GM12878 (cell line): ENCODE data around the gene SPRN. TPM values are rescaled to one million over a fixed set of nuclear protein-coding genes. Genes with fewer than 3 reads are reported as not detected.

Source experiments
- ATAC-seq: fragments of 200-7000 bp; cut with Tn5 transposase; 3 replicates; pipeline ENCODE4 v1.9.1; 2020; ENCODE audit warnings: mild to moderate bottlenecking, moderate library complexity
- BruUV-seq: library from RNA; stranded (reverse); fragments of 400-500 nt; replicated peaks from 2 replicates; lab custom pipeline; 2021; lab: Mats Ljungman, UMichigan
- CTCF ChIA-PET: fragments of 300-600 bp; sonication (Branson Sonifier 250); formaldehyde crosslinking; extraction: SDS; loops from one replicate; lab custom pipeline; 2021; ENCODE audit warnings: inconsistent platforms; lab: Yijun Ruan, JAX
- POLR2A ChIA-PET: fragments of 350-600 bp; formaldehyde crosslinking; extraction: SDS; loops from one replicate; lab custom pipeline; 2021; ENCODE audit warnings: inconsistent platforms; lab: Charles Lee
- RAD21 ChIA-PET: fragments of 300-600 bp; sonication (Branson Sonifier 250); formaldehyde crosslinking; loops from one replicate; lab custom pipeline; 2023; ENCODE audit warnings: antibody characterized with exemption; ENCODE audit not compliant: unreplicated experiment; lab: Charles Lee
- SMC1A ChIA-PET: fragments of 300-600 bp; sonication (Branson Sonifier 250); formaldehyde crosslinking; loops from one replicate; lab custom pipeline; 2023; ENCODE audit not compliant: unreplicated experiment, uncharacterized antibody; lab: Charles Lee
- DNase-seq: peaks from one replicate; pipeline ENCODE4 v3.0.0-alpha.2; 2011; ENCODE audit warnings: low read depth, low spot score
- FAIRE-seq: peaks from 3 replicates; lab custom pipeline; 2011; peaks lifted over from hg19 to GRCh38; lab: Jason Lieb, UNC
- H2AFZ ChIP-seq: 2 replicates; pipeline ENCODE4 v1.6.0; 2011; ENCODE audit warnings: low read depth, low read length, control low read depth; ENCODE audit not compliant: control insufficient read depth
- H3K27ac ChIP-seq: 2 replicates; pipeline ENCODE4 v1.5.1; 2011; ENCODE audit warnings: control low read depth; ENCODE audit not compliant: control insufficient read depth, insufficient read depth
- H3K27me3 ChIP-seq, 2 experiments: replicated peaks in 1 of 2; 2 replicates each; pipeline versions ENCODE4 v1.6.0 to v1.6.1; 2011; ENCODE audit warnings: low read length in 1 of 2; ENCODE audit not compliant: control insufficient read depth in 2 of 2, insufficient read depth in 2 of 2
- H3K36me3 ChIP-seq, 2 experiments: 2 replicates each; pipeline ENCODE4 v1.5.1; 2011; ENCODE audit warnings: low read length in 1 of 2; ENCODE audit not compliant: control insufficient read depth in 2 of 2, insufficient read depth in 2 of 2
- H3K4me1 ChIP-seq: 2 replicates; pipeline ENCODE4 v1.6.1; 2011; ENCODE audit warnings: mild to moderate bottlenecking, low read length, moderate library complexity, mixed read lengths; ENCODE audit not compliant: control insufficient read depth, insufficient read depth
- H3K4me2 ChIP-seq: 2 replicates; pipeline ENCODE4 v1.6.0; 2011; ENCODE audit warnings: control low read depth; ENCODE audit not compliant: control insufficient read depth, insufficient read depth
- H3K4me3 ChIP-seq: fragments of 200-600 bp; sonication (generic); 2 replicates; pipeline ENCODE4 v1.5.1; 2016
- H3K79me2 ChIP-seq: 2 replicates; pipeline ENCODE4 v1.6.0; 2011; ENCODE audit warnings: low read length; ENCODE audit not compliant: control insufficient read depth, insufficient read depth
- H3K9ac ChIP-seq: 2 replicates; pipeline ENCODE4 v1.8.0; 2011; ENCODE audit warnings: low read length, control low read depth, mixed read lengths; ENCODE audit not compliant: control insufficient read depth, insufficient read depth
- H3K9me3 ChIP-seq: replicated peaks from 3 replicates; pipeline ENCODE4 v1.5.1; 2011; ENCODE audit warnings: mild to moderate bottlenecking, low read length; ENCODE audit not compliant: control insufficient read depth, insufficient read depth
- H4K20me1 ChIP-seq: 2 replicates; pipeline ENCODE4 v1.6.0; 2011; ENCODE audit not compliant: control insufficient read depth, insufficient read depth
- BHLHE40 ChIP-seq, 2 experiments: fragments of 450-650 bp in 1 of 2; IDR thresholded peaks; 2 replicates each; pipeline ENCODE4 v1.6.1; 2011 to 2017; ENCODE audit warnings: low read depth in 2 of 2, borderline replicate concordance in 1 of 2, improper control_type of control experiment in 1 of 2, low read length in 1 of 2, mild to moderate bottlenecking in 1 of 2
- CREM ChIP-seq: IDR thresholded peaks from 2 replicates; pipeline ENCODE4 v1.6.1; 2014; ENCODE audit warnings: antibody characterized with exemption, low read depth
- HDAC2 ChIP-seq: fragments of 200-600 bp; sonication (generic); IDR thresholded peaks from 2 replicates; pipeline ENCODE4 v1.6.1; 2017
- MYB ChIP-seq: fragments of 150-350 bp; IDR thresholded peaks from 2 replicates; pipeline ENCODE4 v1.6.1; 2014; ENCODE audit warnings: mild to moderate bottlenecking, low read depth, low read length, borderline replicate concordance
- NFXL1 ChIP-seq: fragments of 450-650 bp; IDR thresholded peaks from 2 replicates; pipeline ENCODE4 v1.6.1; 2017; ENCODE audit warnings: antibody characterized with exemption, mild to moderate bottlenecking, borderline replicate concordance
- RAD21 ChIP-seq: IDR thresholded peaks from 2 replicates; pipeline ENCODE4 v1.6.1; 2011; ENCODE audit warnings: mild to moderate bottlenecking, low read depth, low read length, moderate library complexity; ENCODE audit not compliant: insufficient read depth
- RFX5 ChIP-seq: IDR thresholded peaks from 2 replicates; pipeline ENCODE4 v1.6.1; 2011; ENCODE audit warnings: low read depth, low read length, improper control_type of control experiment
- RUNX3 ChIP-seq: IDR thresholded peaks from 2 replicates; pipeline ENCODE4 v1.6.1; 2012; ENCODE audit warnings: low read length, inconsistent platforms
- SMAD5 ChIP-seq: IDR thresholded peaks from 2 replicates; pipeline ENCODE4 v1.6.1; 2016; ENCODE audit warnings: antibody characterized with exemption, low read depth
- ZNF274 ChIP-seq: IDR thresholded peaks from one replicate; pipeline ENCODE4 v1.8.0; 2011; ENCODE audit not compliant: insufficient read length, insufficient read depth
- WGBS: methylation state at CpG from one replicate; pipeline ENCODE4 v1.1.6; 2016; ENCODE audit warnings: low lambda C conversion rate; ENCODE audit not compliant: insufficient replicate concordance, insufficient coverage; ENCODE audit errors: missing lambda C conversion rate; 5-methylcytosine and 5-hydroxymethylcytosine counted together
- in situ Hi-C: fragments of 300-500 bp; cut with MboI; formaldehyde crosslinking; loops from 9 replicates; pipeline ENCODE4 v1.14.3; 2018; ENCODE audit warnings: mixed read lengths
- intact Hi-C: fragments of 100-400 bp; cut with micrococcal nuclease; formaldehyde crosslinking; loops from one replicate; pipeline ENCODE4 v1.14.2; 2022; ENCODE audit not compliant: unreplicated experiment
- polyA plus RNA-seq, 11 experiments: library from polyadenylated mRNA; depleted of rRNA in 4 of 11; unstranded in 6 of 11; stranded (reverse) in 5 of 11; fragments of >200 nt; fragmentation: Nextera tagmentation in 4 of 11; fragmentation: Illumina TruSeq in 1 of 11; extraction: Ambion mirVana in 4 of 11; extraction: Trizol in 1 of 11; gene quantifications; 1 replicate in 1 of 11; 2 replicates in 10 of 11; pipeline versions ENCODE4 v1.2.1 to v1.2.3, GENCODE V29; 2011 to 2016; ENCODE audit warnings: inconsistent platforms in 2 of 11, missing spikeins in 2 of 11, low read depth in 1 of 11
- total RNA-seq, 4 experiments: library from RNA; depleted of rRNA in 3 of 4; stranded (reverse); fragments of >200 nt in 3 of 4; fragmentation: Illumina TruSeq in 1 of 4; extraction: Trizol in 1 of 4; gene quantifications; 2 replicates each; pipeline versions ENCODE4 v1.2.1 to v1.2.3, GENCODE V29; 2013 to 2021
- TF ChIP-seq, protein P1 (sequence below): IDR thresholded peaks from 2 replicates; pipeline ENCODE4 v1.6.1; 2012; ENCODE audit warnings: low read depth, low read length, improper control_type of control experiment
- TF ChIP-seq, protein P2 (sequence below), 3 experiments: IDR thresholded peaks in 2 of 3; conservative IDR thresholded peaks in 1 of 3; 2 replicates each; pipeline ENCODE4 v1.5.1; 2011; ENCODE audit warnings: low read depth in 3 of 3, low read length in 3 of 3, mild to moderate bottlenecking in 3 of 3, control low read depth in 2 of 3, moderate library complexity in 2 of 3, inconsistent platforms in 1 of 3, mixed read lengths in 1 of 3; ENCODE audit not compliant: control insufficient read depth in 2 of 3, insufficient read depth in 1 of 3; ENCODE audit errors: extremely low read depth in 1 of 3
- TF ChIP-seq, protein P3 (sequence below): fragments of 450-650 bp; IDR thresholded peaks from 2 replicates; pipeline ENCODE4 v1.6.1; 2016; ENCODE audit warnings: mild to moderate bottlenecking

The SPRN gene
- total and polyA plus RNA-seq, 10 of the 15 experiments (the other 5 are each of a cell fraction or from before 2014, with no cell fraction given): 0.03 to 0.96 (median 0.46) TPM; not detected in 6

DNA sequence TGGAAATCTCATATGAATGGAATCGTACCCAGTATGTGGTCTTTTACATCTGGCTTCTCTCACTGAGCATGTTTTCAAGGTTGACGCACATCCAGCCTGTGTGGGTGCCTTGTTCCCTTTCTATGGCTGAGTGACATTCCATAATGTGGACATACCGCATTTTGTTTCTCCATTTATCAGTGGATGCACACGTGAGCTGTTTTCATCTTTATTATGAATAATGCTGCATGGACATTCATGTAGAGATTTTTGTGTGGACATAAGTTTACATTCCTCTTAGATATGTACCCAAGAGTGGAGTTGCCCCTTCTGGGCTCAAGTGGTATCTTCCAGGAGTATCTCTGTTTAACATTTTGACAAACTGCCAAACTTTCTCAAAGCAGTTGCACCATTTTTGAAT is 28.0 kb upstream of the SPRN start:
- Histone ChIP-seq H3K79me2 (no peaks in the 10 kb centered on the region), H3K4me3 (no peak overlapping the region), H3K9ac (no peak overlapping the region), H3K4me1 (no peaks in the 10 kb centered on the region), H3K36me3 (no peaks in the 10 kb centered on the region)
- POLR2A ChIA-PET: no interaction called here
- 36% methylated on average over 4 of the region's 4 CpGs for WGBS
- no peak for FAIRE-seq
- no peak for ATAC-seq
- intact Hi-C loops: no loop called here
- no peak for TF ChIP-seq RFX5
- TF ChIP-seq, all 136 proteins: peak for 0
- Histone ChIP-seq H2AFZ (no peak overlapping the region), H4K20me1 (no peaks in the 10 kb centered on the region), H3K4me2 (no peak overlapping the region), H3K27ac (no peak overlapping the region), H3K27me3 (no peaks in the 10 kb centered on the region), H3K9me3 (peaks cover 2% of the 10 kb centered on the region; the same call in 2 of the 3 replicates)
- SMC1A ChIA-PET: no interaction called here
- RAD21 ChIA-PET: no interaction called here
- CTCF ChIA-PET: interaction anchor here (2.2 kb wide), 1 partner anchor 14 kb away, joined by 10 read pairs; no protein-coding TSS in a partner anchor
- DNase-seq: no peak
- no TSS peak for BruUV-seq
- in situ Hi-C loops: no loop called here

DNA sequence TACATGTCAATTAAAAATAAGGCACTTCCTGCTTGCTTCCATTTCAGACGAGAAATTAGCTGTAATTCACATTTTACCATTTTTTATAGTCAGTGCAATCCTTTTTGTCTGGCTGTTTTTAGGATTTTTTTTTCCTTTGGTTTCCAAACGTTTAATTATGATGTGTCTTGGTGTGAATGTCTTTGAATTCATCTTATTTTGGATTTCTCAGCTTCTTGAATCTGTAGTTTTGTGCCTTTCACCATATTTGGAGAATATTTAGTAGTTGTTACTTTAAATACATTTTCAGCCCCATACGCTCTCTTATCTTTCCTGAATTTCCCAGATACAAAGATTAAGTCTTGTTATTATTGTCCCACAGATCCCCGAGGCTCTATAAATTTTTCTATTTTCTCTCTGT is 26.9 kb upstream of the SPRN start:
- Histone ChIP-seq H3K79me2 (no peaks in the 10 kb centered on the region), H3K27me3 (no peaks in the 10 kb centered on the region), H3K36me3 (no peaks in the 10 kb centered on the region), H2AFZ (no peak overlapping the region), H3K4me2 (no peak overlapping the region), H3K27ac (no peak overlapping the region), H4K20me1 (no peaks in the 10 kb centered on the region), H3K9ac (no peak overlapping the region), H3K9me3 (peaks cover 2% of the 10 kb centered on the region; the same call in 2 of the 3 replicates), H3K4me1 (no peaks in the 10 kb centered on the region), H3K4me3 (no peak overlapping the region)
- in situ Hi-C loops: no loop called here
- BruUV-seq: no TSS peak
- intact Hi-C loops: no loop called here
- CTCF ChIA-PET: interaction anchor here (0.7 to 1.3 kb wide), 2 partner anchors 9 to 62 kb away, joined by 3 to 4 read pairs; no protein-coding TSS in a partner anchor
- POLR2A ChIA-PET: no interaction called here
- RAD21 ChIA-PET: no interaction called here
- ATAC-seq (no peak), FAIRE-seq (no peak), DNase-seq (no peak)
- SMC1A ChIA-PET: no interaction called here
- WGBS: 18% methylated on average over 4 of the region's 4 CpGs
- TF ChIP-seq BHLHE40 (IDR thresholded peaks at IDR 0.05; ENCODE audit: borderline replicate concordance in 1 of 2, low read depth in 2 of 2, low read length in 1 of 2) (no peak), ZNF274 (no peak), MYB (no peak), SMAD5 (no peak), RUNX3 (no peak), CREM (no peak), NFXL1 (no peak), HDAC2 (no peak), RAD21 (no peak)
- TF ChIP-seq, protein P1, sequence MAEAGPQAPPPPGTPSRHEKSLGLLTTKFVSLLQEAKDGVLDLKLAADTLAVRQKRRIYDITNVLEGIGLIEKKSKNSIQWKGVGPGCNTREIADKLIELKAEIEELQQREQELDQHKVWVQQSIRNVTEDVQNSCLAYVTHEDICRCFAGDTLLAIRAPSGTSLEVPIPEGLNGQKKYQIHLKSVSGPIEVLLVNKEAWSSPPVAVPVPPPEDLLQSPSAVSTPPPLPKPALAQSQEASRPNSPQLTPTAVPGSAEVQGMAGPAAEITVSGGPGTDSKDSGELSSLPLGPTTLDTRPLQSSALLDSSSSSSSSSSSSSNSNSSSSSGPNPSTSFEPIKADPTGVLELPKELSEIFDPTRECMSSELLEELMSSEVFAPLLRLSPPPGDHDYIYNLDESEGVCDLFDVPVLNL: no peak
- TF ChIP-seq, protein P2, sequence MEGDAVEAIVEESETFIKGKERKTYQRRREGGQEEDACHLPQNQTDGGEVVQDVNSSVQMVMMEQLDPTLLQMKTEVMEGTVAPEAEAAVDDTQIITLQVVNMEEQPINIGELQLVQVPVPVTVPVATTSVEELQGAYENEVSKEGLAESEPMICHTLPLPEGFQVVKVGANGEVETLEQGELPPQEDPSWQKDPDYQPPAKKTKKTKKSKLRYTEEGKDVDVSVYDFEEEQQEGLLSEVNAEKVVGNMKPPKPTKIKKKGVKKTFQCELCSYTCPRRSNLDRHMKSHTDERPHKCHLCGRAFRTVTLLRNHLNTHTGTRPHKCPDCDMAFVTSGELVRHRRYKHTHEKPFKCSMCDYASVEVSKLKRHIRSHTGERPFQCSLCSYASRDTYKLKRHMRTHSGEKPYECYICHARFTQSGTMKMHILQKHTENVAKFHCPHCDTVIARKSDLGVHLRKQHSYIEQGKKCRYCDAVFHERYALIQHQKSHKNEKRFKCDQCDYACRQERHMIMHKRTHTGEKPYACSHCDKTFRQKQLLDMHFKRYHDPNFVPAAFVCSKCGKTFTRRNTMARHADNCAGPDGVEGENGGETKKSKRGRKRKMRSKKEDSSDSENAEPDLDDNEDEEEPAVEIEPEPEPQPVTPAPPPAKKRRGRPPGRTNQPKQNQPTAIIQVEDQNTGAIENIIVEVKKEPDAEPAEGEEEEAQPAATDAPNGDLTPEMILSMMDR (IDR thresholded peaks at IDR 0.05 in 2 of 3, conservative IDR thresholded peaks at IDR 0.05 in 1 of 3; ENCODE audit: control insufficient read depth in 2 of 3, extremely low read depth in 1 of 3, insufficient read depth in 1 of 3, low read depth in 3 of 3, low read length in 3 of 3): no peak
- TF ChIP-seq, protein P3, sequence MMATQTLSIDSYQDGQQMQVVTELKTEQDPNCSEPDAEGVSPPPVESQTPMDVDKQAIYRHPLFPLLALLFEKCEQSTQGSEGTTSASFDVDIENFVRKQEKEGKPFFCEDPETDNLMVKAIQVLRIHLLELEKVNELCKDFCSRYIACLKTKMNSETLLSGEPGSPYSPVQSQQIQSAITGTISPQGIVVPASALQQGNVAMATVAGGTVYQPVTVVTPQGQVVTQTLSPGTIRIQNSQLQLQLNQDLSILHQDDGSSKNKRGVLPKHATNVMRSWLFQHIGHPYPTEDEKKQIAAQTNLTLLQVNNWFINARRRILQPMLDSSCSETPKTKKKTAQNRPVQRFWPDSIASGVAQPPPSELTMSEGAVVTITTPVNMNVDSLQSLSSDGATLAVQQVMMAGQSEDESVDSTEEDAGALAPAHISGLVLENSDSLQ: no peak
